Colonic mucosa (tissue), 4 donors: ENCODE data around the gene STK32C. TPM values are rescaled to one million over a fixed set of nuclear protein-coding genes. Genes with fewer than 3 reads are reported as not detected.
"Not testable (repeated sequence)": the region's sequence is repeated elsewhere in the genome, so short reads cannot be mapped to it uniquely, and the experiment has no call there.

Experiments
- DNase-seq: peaks from one replicate; pipeline ENCODE4 v3.0.0-alpha.2; 2020
- H3K27ac ChIP-seq: fragments of 200-600 bp; one replicate; pipeline ENCODE4 v1.8.0; 2021
- H3K27me3 ChIP-seq: fragments of 200-600 bp; one replicate; pipeline ENCODE4 v1.8.0; 2021
- H3K36me3 ChIP-seq: fragments of 200-600 bp; one replicate; pipeline ENCODE4 v1.8.0; 2021
- H3K4me1 ChIP-seq: fragments of 200-600 bp; one replicate; pipeline ENCODE4 v1.8.0; 2021; ENCODE audit warnings: mild to moderate bottlenecking
- H3K4me3 ChIP-seq: fragments of 200-600 bp; one replicate; pipeline ENCODE4 v1.8.0; 2021
- H3K9ac ChIP-seq, 2 donors: one replicate each; pipeline ENCODE4 v1.7.0; 2013; ENCODE audit warnings: control low read depth in 2 of 2, low read depth in 2 of 2, low read length in 2 of 2
- H3K9me3 ChIP-seq: fragments of 200-600 bp; one replicate; pipeline ENCODE4 v1.8.0; 2021
- CTCF ChIP-seq: fragments of 200-600 bp; IDR thresholded peaks from one replicate; pipeline ENCODE4 v1.8.0; 2022; ENCODE audit warnings: antibody characterized with exemption, mild to moderate bottlenecking
- intact Hi-C: fragments of 100-400 bp; cut with DNase I; formaldehyde crosslinking; loops from one replicate; pipeline ENCODE4 v1.14.1; 2022
- total RNA-seq, 2 donors: library from RNA; stranded (reverse); fragmentation: NEBNext Ultra II Directional in 1 of 2; extraction: Animal tissue kit (Norgen Biotek cat#: 25700) in 1 of 2; gene quantifications; one replicate each; pipeline ENCODE4 v1.2.1, GENCODE V29; 2021
- donor health status: healthy.
- donor health status: DM: no; HTN: no; CAD: no.
- donor health status: DM: no; HTN: no; CAD: no.

STK32C gene
- total RNA-seq, 2 donors from 2014 or later: 9.2 to 14.5 TPM

DNA sequence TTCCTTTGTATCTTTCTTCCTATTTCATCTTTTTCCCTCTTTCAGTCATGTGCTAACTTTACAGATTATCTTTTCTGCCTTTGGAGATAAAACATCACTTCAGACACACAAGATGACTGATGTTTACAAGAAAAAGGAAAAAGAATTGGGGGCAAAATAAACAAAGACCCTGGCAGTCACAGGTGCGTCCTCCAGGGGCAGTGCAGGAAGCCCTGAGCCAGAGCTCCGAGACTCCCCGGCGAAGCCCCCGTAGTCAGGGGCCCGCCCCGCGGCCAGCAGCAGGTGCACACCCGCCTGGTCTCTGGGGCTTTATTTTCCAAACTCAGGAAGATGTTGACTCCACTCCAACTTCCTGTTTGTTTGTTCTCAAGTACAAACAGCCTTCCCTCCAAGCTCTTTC is 10.2 kb downstream of the STK32C start:
- H3K27ac ChIP-seq: no peak overlapping the region
- no peak for TF ChIP-seq CTCF

GRCh38 chr10:132296666-132297443 is 10.9 kb downstream of the STK32C start:
- Histone ChIP-seq H3K4me1 (no peaks in the 10 kb centered on the region), H3K27ac (no peak overlapping the region), H3K4me3 (no peak overlapping the region), H3K9me3 (no peaks in the 10 kb centered on the region), H3K27me3 (no peaks in the 10 kb centered on the region), H3K9ac (no peak overlapping the region), H3K36me3 (no peaks in the 10 kb centered on the region)
- DNase-seq: no peak
- intact Hi-C loops: no loop called here
- TF ChIP-seq CTCF: no peak

More for the DNA sequence above, 10.2 kb downstream of the STK32C start:
- Histone ChIP-seq H3K4me3 (no peak overlapping the region), H3K9ac (no peak overlapping the region), H3K36me3 (no peaks in the 10 kb centered on the region), H3K4me1 (no peaks in the 10 kb centered on the region), H3K9me3 (no peaks in the 10 kb centered on the region), H3K27me3 (no peaks in the 10 kb centered on the region)
- intact Hi-C loops: no loop called here
- no peak for DNase-seq

DNA sequence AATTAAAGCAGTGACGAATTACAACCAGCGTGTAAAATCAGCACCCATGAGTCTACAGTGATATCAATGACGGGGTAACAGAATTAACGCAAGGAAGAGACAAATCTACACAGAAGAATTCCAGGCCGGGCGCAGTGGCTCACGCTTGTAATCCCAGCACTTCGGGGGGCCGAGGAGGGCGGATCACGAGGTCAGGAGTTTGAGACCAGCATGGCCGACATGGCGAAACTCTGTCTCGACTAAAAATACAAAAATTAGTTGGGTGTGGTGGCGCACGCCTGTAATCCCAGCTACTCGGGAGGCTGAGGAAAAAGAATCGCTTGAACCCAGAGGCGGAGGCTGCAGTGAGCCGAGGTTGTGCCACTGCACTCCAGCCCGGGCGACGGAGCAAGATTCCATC is 12.3 kb downstream of the STK32C start:
- H3K36me3 ChIP-seq, intact Hi-C loops, H3K9ac ChIP-seq, H3K9me3 ChIP-seq, H3K27ac ChIP-seq, H3K4me3 ChIP-seq, H3K27me3 ChIP-seq, DNase-seq, H3K4me1 ChIP-seq: not testable (repeated sequence)

DNA sequence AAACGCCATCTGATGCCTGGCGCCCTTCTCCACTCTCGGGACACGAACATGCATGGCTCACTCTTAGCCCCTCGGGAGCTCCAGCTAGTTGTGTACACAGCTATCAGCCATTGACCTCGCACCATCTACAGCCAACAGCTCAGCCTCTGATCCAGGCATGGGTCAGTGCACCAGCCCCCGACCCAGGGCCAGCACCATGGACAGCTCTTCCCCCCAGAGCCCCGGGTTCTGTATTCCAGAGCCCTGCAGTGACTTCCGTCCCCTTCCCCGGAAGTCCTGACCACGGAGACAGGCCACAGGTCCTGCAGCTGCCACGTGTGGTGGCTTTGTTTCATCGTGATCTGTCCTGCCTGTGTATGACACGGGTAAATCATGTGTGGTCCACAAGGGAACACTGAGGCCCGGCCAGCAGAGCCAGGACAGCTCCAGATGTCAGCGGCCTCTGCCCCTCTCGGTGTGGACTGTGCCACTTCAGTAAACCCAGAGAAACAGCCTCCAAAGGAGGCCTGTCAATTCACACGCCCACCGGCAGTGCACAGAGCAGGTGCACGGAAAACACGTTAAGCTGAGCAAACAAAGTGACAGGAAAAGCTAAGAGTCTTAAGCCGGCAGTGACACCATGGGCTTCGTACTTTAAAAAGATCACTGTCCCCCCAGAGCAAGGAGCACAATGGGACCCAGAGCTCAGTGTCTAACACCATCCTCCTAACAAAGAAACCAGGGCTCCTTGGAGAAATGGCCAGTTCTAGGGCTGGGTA is 13.0 kb downstream of the STK32C start:
- no peaks in the 10 kb centered on the region for H3K36me3 ChIP-seq
- H3K4me1 ChIP-seq: no peaks in the 10 kb centered on the region
- no peak for DNase-seq
- no peak overlapping the region for H3K4me3 ChIP-seq
- TF ChIP-seq CTCF: no peak
- no peak overlapping the region for H3K27ac ChIP-seq
- intact Hi-C loops: no loop called here
- H3K9me3 ChIP-seq: no peaks in the 10 kb centered on the region
- no peak overlapping the region for H3K9ac ChIP-seq
- no peaks in the 10 kb centered on the region for H3K27me3 ChIP-seq

DNA sequence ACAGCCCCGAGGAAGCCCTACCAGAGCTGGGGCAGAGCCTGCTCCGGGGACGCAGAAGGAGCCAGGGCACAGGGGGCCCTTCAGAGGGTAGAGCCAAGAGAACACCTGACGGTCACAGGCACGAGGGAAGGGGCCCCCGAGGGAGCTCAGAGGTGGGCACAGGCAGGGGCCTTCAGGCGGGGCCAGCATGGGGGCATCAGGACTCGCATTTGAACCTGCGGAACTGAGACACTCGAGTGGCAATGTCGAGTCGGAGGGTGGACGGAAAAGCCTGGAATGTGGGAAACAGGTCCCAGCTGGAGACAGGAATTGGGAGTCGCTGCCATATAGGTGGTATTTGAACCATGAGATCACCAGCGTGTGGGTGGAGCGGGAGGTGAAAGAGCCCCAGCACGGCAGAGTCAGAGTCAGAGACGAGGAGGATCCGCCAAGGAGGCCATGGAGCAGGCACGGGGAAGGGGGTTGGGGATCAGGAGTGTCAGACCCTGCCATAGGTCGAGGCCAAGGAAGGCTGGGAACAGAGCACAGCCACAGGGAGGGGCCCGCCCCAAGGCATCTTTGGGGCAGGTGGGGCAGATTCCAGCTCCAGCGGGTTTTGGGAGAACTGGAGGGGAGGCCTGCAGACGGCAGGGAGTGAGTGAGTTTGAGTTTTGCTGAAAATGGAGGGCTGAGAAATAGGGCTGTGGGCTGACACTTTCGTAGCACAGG is 13.8 kb downstream of the STK32C start:
- Histone ChIP-seq H3K27ac (no peak overlapping the region), H3K36me3 (no peaks in the 10 kb centered on the region), H3K27me3 (no peaks in the 10 kb centered on the region), H3K9me3 (no peaks in the 10 kb centered on the region), H3K4me1 (no peaks in the 10 kb centered on the region), H3K9ac (no peak overlapping the region), H3K4me3 (no peak overlapping the region)
- DNase-seq: no peak
- intact Hi-C loops: no loop called here
- TF ChIP-seq CTCF: no peak
